ENCODE data around the gene ERCC6. TPM values are rescaled to one million over a fixed set of nuclear protein-coding genes. Genes with fewer than 3 reads are reported as not detected.

The ERCC6 gene
- polyA plus RNA-seq, 1 donor from 2014 or later, result 13.9 TPM

GRCh38 chr10:49541762-49542161 lies 2.8 kb upstream of the ERCC6 start:
- no peak overlapping the region for H2AFZ ChIP-seq (ENCODE audit: low read depth, low read length)
- no peak overlapping the region for H3K27ac ChIP-seq (ENCODE audit: low read length)

DNA sequence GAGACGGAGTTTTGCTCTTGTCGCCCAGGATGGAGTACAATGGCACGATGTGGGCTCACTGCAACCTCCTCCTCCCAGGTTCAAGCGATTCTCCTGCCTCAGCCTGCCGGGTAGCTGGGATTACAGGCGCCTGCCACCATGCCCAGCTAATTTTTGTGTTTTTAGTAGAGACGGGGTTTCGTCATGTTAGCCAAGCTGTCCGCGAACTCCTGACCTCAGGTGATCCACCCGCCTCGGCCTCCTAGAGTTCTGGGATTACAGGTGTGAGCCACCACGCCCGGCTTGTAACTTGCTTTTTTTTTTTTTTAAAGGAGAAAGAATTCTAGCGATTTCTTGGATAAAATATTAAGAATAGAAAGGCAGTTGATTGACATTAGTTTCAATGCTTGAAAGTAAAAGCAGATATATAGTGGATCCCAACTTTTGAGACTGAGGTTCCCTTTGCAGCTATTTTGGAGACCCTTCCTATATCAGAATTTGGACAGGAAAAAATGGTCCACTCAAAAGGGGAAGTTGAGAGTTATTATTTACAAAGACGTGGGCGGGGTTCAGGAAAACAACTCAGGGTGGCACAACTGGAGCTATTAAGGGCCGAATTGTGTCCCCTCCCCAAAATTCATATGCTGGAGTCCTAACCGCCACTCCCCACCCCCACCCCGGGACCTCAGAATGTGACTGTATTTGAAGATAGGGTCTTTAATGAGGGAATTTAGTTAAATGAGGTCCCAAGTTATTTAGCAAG lies 1.3 kb upstream of the ERCC6 start:
- no peak overlapping the region for H3K27ac ChIP-seq (ENCODE audit: low read length)
- H3K36me3 ChIP-seq (ENCODE audit: insufficient read depth, low read length), result no peaks in the 10 kb centered on the region
- no peak for TF ChIP-seq EP300 (conservative IDR thresholded peaks at IDR 0.05; ENCODE audit: poor library complexity, severe bottlenecking)
- TF ChIP-seq MXI1 (conservative IDR thresholded peaks at IDR 0.05; ENCODE audit: poor library complexity, severe bottlenecking), result no peak
- TF ChIP-seq POLR2AphosphoS5 (IDR thresholded peaks at IDR 0.05), result no peak
- no peak for TF ChIP-seq SMC3 (conservative IDR thresholded peaks at IDR 0.05; ENCODE audit: poor library complexity)
- TF ChIP-seq, protein P1, sequence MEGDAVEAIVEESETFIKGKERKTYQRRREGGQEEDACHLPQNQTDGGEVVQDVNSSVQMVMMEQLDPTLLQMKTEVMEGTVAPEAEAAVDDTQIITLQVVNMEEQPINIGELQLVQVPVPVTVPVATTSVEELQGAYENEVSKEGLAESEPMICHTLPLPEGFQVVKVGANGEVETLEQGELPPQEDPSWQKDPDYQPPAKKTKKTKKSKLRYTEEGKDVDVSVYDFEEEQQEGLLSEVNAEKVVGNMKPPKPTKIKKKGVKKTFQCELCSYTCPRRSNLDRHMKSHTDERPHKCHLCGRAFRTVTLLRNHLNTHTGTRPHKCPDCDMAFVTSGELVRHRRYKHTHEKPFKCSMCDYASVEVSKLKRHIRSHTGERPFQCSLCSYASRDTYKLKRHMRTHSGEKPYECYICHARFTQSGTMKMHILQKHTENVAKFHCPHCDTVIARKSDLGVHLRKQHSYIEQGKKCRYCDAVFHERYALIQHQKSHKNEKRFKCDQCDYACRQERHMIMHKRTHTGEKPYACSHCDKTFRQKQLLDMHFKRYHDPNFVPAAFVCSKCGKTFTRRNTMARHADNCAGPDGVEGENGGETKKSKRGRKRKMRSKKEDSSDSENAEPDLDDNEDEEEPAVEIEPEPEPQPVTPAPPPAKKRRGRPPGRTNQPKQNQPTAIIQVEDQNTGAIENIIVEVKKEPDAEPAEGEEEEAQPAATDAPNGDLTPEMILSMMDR (IDR thresholded peaks at IDR 0.05; ENCODE audit: poor library complexity, severe bottlenecking), result no peak
- TF ChIP-seq REST (IDR thresholded peaks at IDR 0.05; ENCODE audit: borderline replicate concordance), result no peak
- no peak for TF ChIP-seq EZH2 (IDR thresholded peaks at IDR 0.05; ENCODE audit: borderline replicate concordance, insufficient read depth, low read length, poor library complexity, severe bottlenecking)
- no peak for TF ChIP-seq TAF1 (IDR thresholded peaks at IDR 0.05; ENCODE audit: low read depth)
- no peak for TF ChIP-seq RAD21 (conservative IDR thresholded peaks at IDR 0.05)
- H3K79me2 ChIP-seq (replicated peaks; ENCODE audit: insufficient read depth, low read length), result peaks cover 8% of the 10 kb centered on the region
- peak overlapping the region; percentile 73 for H3K4me3 ChIP-seq (ENCODE audit: low read length)
- H3K9me3 ChIP-seq (ENCODE audit: low read length), result no peaks in the 10 kb centered on the region
- no peaks in the 10 kb centered on the region for H4K20me1 ChIP-seq (ENCODE audit: insufficient read depth)
- no peak overlapping the region for H3K4me2 ChIP-seq (ENCODE audit: low read length)
- H3K9me2 ChIP-seq (ENCODE audit: insufficient read depth, low read length), result no peaks in the 10 kb centered on the region
- H2AFZ ChIP-seq (ENCODE audit: low read depth, low read length), result no peak overlapping the region
- H3K9ac ChIP-seq (ENCODE audit: low read length), result no peak overlapping the region
- H3F3A ChIP-seq (ENCODE audit: insufficient read depth, low read length, poor library complexity, severe bottlenecking), result no peaks in the 10 kb centered on the region
- no peaks in the 10 kb centered on the region for H3K27me3 ChIP-seq (ENCODE audit: insufficient read depth, low read depth, low read length)

More at GRCh38 chr10:49541762-49542161, 2.8 kb upstream of the ERCC6 start:
- no peaks in the 10 kb centered on the region for H4K20me1 ChIP-seq (ENCODE audit: insufficient read depth)
- no peak overlapping the region for H3K9ac ChIP-seq (ENCODE audit: low read length)
- no peaks in the 10 kb centered on the region for H3K9me3 ChIP-seq (ENCODE audit: low read length)
- H3K4me3 ChIP-seq (ENCODE audit: low read length), result no peak overlapping the region
- no peak for TF ChIP-seq TAF1 (IDR thresholded peaks at IDR 0.05; ENCODE audit: low read depth)
- no peak for TF ChIP-seq EZH2 (IDR thresholded peaks at IDR 0.05; ENCODE audit: borderline replicate concordance, insufficient read depth, low read length, poor library complexity, severe bottlenecking)
- TF ChIP-seq SMC3 (conservative IDR thresholded peaks at IDR 0.05; ENCODE audit: poor library complexity), result no peak
- TF ChIP-seq RAD21 (conservative IDR thresholded peaks at IDR 0.05), result no peak
- H3K9me2 ChIP-seq (ENCODE audit: insufficient read depth, low read length), result no peaks in the 10 kb centered on the region
- peaks cover 8% of the 10 kb centered on the region for H3K79me2 ChIP-seq (replicated peaks; ENCODE audit: insufficient read depth, low read length)
- no peak overlapping the region for H3K4me2 ChIP-seq (ENCODE audit: low read length)
- H3K36me3 ChIP-seq (ENCODE audit: insufficient read depth, low read length), result no peaks in the 10 kb centered on the region
- no peaks in the 10 kb centered on the region for H3F3A ChIP-seq (ENCODE audit: insufficient read depth, low read length, poor library complexity, severe bottlenecking)
- no peaks in the 10 kb centered on the region for H3K27me3 ChIP-seq (ENCODE audit: insufficient read depth, low read depth, low read length)
